MM.1S (cell line): Measurements from ENCODE around the gene DENND5A.

ENCODE experiments used
- DNase-seq: peaks from one replicate; pipeline ENCODE4 v3.0.0-alpha.2; 2015
- H2AFZ ChIP-seq: fragments of 300-600 bp; sonication (generic); 2 replicates; pipeline ENCODE4 v1.6.0; 2016; ENCODE audit warnings: antibody characterized with exemption, low read length
- H3F3A ChIP-seq: fragments of 300-600 bp; sonication (generic); 2 replicates; pipeline ENCODE4 v1.6.1; 2016; ENCODE audit warnings: mild to moderate bottlenecking, antibody characterized with exemption, low read length, moderate library complexity, mixed read lengths; ENCODE audit not compliant: insufficient read depth
- H3K27ac ChIP-seq: fragments of 300-600 bp; sonication (generic); 2 replicates; pipeline ENCODE4 v1.5.1; 2016; ENCODE audit warnings: mild to moderate bottlenecking, low read length
- H3K27me3 ChIP-seq: fragments of 300-600 bp; sonication (generic); replicated peaks from 2 replicates; pipeline ENCODE4 v1.6.0; 2016; ENCODE audit warnings: low read length; ENCODE audit not compliant: insufficient read depth
- H3K36me3 ChIP-seq: fragments of 300-600 bp; sonication (generic); replicated peaks from 2 replicates; pipeline ENCODE4 v1.6.1; 2016; ENCODE audit warnings: mild to moderate bottlenecking, low read length, mixed read lengths; ENCODE audit not compliant: insufficient read depth
- H3K4me1 ChIP-seq: fragments of 300-600 bp; sonication (generic); 2 replicates; pipeline ENCODE4 v1.6.1; 2016; ENCODE audit warnings: low read length, mixed read lengths
- H3K4me2 ChIP-seq: fragments of 300-600 bp; sonication (generic); 2 replicates; pipeline ENCODE4 v1.6.0; 2016; ENCODE audit warnings: low read depth, low read length
- H3K4me3 ChIP-seq: fragments of 300-600 bp; sonication (generic); 2 replicates; pipeline ENCODE4 v1.5.1; 2016; ENCODE audit warnings: low read length, mixed read lengths
- H3K79me2 ChIP-seq: fragments of 300-600 bp; sonication (generic); 2 replicates; pipeline ENCODE4 v1.6.1; 2016; ENCODE audit warnings: mixed run types, low read length, mixed read lengths
- H3K9ac ChIP-seq: fragments of 300-600 bp; sonication (generic); 2 replicates; pipeline ENCODE4 v1.6.1; 2016; ENCODE audit warnings: low read length, mixed read lengths
- H3K9me2 ChIP-seq: fragments of 300-600 bp; sonication (generic); replicated peaks from 2 replicates; pipeline ENCODE4 v1.6.1; 2016; ENCODE audit warnings: mild to moderate bottlenecking, low read length, mixed read lengths; ENCODE audit not compliant: insufficient read depth
- H3K9me3 ChIP-seq: fragments of 300-600 bp; sonication (generic); replicated peaks from 2 replicates; pipeline ENCODE4 v1.6.1; 2016; ENCODE audit warnings: mild to moderate bottlenecking, low read length, mixed read lengths; ENCODE audit not compliant: insufficient read depth
- H4K20me1 ChIP-seq: fragments of 300-600 bp; sonication (generic); 2 replicates; pipeline ENCODE4 v1.6.1; 2016; ENCODE audit warnings: mild to moderate bottlenecking, low read length, moderate library complexity, mixed read lengths; ENCODE audit not compliant: insufficient read depth
- CTCF ChIP-seq: fragments of 300-600 bp; sonication (generic); IDR thresholded peaks from 2 replicates; pipeline ENCODE4 v1.5.1; 2016; ENCODE audit warnings: antibody characterized with exemption, low read length, mixed read lengths
- EZH2 ChIP-seq: fragments of 300-600 bp; sonication (generic); optimal IDR thresholded peaks from 2 replicates; pipeline ENCODE3; 2017; ENCODE audit warnings: low read depth, mild to moderate bottlenecking, antibody characterized with exemption, low read length, mixed read lengths
- EZH2phosphoT487 ChIP-seq: fragments of 300-600 bp; sonication (generic); IDR thresholded peaks from 2 replicates; pipeline ENCODE4 v1.6.1; 2018; ENCODE audit warnings: antibody characterized with exemption, low read length

DENND5A gene

GRCh38 chr11:9301720-9302119 is 36.6 kb upstream of the DENND5A start:
- Histone ChIP-seq H4K20me1 (no peaks in the 10 kb centered on the region; the same call in 1 of the 2 replicates), H3K36me3 (no peaks in the 10 kb centered on the region), H3K9me3 (no peaks in the 10 kb centered on the region), H3K79me2 (peaks cover 47% of the 10 kb centered on the region), H3K27me3 (no peaks in the 10 kb centered on the region), H3F3A (no peaks in the 10 kb centered on the region), H3K27ac (no peak overlapping the region), H2AFZ (no peak overlapping the region), H3K9me2 (no peaks in the 10 kb centered on the region), H3K4me3 (no peak overlapping the region), H3K4me1 (no peaks in the 10 kb centered on the region), H3K9ac (no peak overlapping the region), H3K4me2 (no peak overlapping the region)
- TF ChIP-seq EZH2 (no peak), CTCF (no peak), EZH2phosphoT487 (no peak)
- no peak for DNase-seq

GRCh38 chr11:9293646-9294045 is 28.5 kb upstream of the DENND5A start:
- H3K4me2 ChIP-seq: no peak overlapping the region
- no peaks in the 10 kb centered on the region for H4K20me1 ChIP-seq
- H3K27me3 ChIP-seq: no peaks in the 10 kb centered on the region
- no peak for TF ChIP-seq EZH2
- no peak for TF ChIP-seq CTCF
- TF ChIP-seq EZH2phosphoT487: no peak
- H3K9me2 ChIP-seq: no peaks in the 10 kb centered on the region
- no peak overlapping the region for H2AFZ ChIP-seq
- no peaks in the 10 kb centered on the region for H3K36me3 ChIP-seq
- no peaks in the 10 kb centered on the region for H3F3A ChIP-seq
- H3K9ac ChIP-seq: no peak overlapping the region
- H3K4me3 ChIP-seq: no peak overlapping the region
- no peak overlapping the region for H3K27ac ChIP-seq
- no peaks in the 10 kb centered on the region for H3K79me2 ChIP-seq
- H3K9me3 ChIP-seq: no peaks in the 10 kb centered on the region
- no peak for DNase-seq
- H3K4me1 ChIP-seq: no peaks in the 10 kb centered on the region

GRCh38 chr11:9285850-9286587 is 20.9 kb upstream of the DENND5A start:
- H3K9me3 ChIP-seq: no peaks in the 10 kb centered on the region
- peaks cover 6% of the 10 kb centered on the region for H3K4me1 ChIP-seq
- no peaks in the 10 kb centered on the region; the same call in 1 of the 2 replicates for H3K36me3 ChIP-seq
- H2AFZ ChIP-seq: no peak overlapping the region
- H3K4me2 ChIP-seq: no peak overlapping the region
- no peak overlapping the region for H3K9ac ChIP-seq
- H3K27ac ChIP-seq: no peak overlapping the region
- TF ChIP-seq EZH2phosphoT487 (no peak), EZH2 (no peak), CTCF (no peak)
- no peak overlapping the region for H3K4me3 ChIP-seq
- no peaks in the 10 kb centered on the region for H3K27me3 ChIP-seq
- DNase-seq: no peak
- H4K20me1 ChIP-seq: no peaks in the 10 kb centered on the region; the same call in 1 of the 2 replicates
- H3F3A ChIP-seq: peaks cover 11% of the 10 kb centered on the region
- H3K9me2 ChIP-seq: no peaks in the 10 kb centered on the region
- no peaks in the 10 kb centered on the region for H3K79me2 ChIP-seq
